Measurements from ENCODE around the gene IMMT. TPM values are rescaled to one million over a fixed set of nuclear protein-coding genes. Genes with fewer than 3 reads are reported as not detected.
"Not testable (repeated sequence)": the region's sequence is repeated elsewhere in the genome, so short reads cannot be mapped to it uniquely, and the experiment has no call there.

IMMT gene
- total RNA-seq (2022) = 84.6 and 114 TPM in 2 replicates
- Bru-seq, nascent RNA = percentile 81 among the genes with signal in this experiment
- BruChase-seq, experiment 1, labeled RNA remaining after a 6-hour chase = percentile 84 among the genes with signal in this experiment
- percentile 80 among the genes with signal in this experiment for BruChase-seq, experiment 2, labeled RNA remaining after a 2-hour chase
- long read RNA-seq, partial matches to known transcripts = 8 of 24 reads
- long read RNA-seq, other reads (novel, unspliced or antisense) = 16 of 24 reads

DNA sequence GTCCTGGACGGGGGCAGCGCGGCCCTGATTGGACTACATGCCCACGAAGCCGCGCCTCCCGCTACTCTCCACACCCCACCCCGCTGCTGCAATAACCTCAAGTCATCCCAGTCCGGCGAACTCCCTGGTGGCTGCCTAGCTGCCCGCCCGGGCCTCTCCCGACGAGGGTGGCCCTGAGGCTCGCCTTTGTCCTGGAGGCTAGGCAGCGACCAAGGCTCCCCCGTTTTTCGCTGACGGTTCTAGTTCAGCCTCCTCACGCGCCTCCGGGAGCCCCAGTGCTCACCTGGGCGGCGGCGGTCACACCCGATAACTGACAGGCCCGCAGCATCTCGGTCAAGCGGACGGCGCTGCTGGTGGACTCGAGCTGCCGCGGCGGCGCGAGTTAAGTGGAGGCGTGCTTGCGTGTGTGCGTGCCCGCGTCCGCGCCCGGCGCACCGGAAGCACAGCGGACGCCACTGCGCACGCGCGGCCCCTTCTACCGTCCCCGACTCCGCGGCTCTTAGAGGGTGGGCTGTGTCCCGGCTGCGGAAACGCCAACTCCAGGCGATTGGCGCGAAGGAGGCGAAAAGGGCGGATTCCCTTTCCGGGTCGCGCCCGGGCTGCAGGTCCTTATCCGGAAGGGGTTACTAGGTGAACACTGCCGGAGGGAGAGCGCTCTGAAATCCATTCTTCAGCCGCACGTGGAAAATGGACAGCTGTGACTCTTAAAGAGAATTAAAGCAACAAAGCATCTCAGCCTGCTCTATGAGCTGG, at the start of gene IMMT:
Gene IMMT (minus strand): TSS at position 408 of the 753 bp plus-strand sequence. CDS start 80 bp downstream, at position 328.
- peak within 1 kb of the TSS; percentile 98 for H3K27ac Mint-ChIP-seq (ENCODE audit: low read depth, unreplicated experiment)
- peaks cover 49% of the 10 kb centered on the region for H3K36me3 Mint-ChIP-seq (ENCODE audit: insufficient read depth, unreplicated experiment)
- POLR2A ChIA-PET = interaction anchor here (0.8 to 9.4 kb wide), 20 partner anchors 10 to 584 kb away, joined by 3 to 118 read pairs (median 5); partner anchors contain the start of genes C2orf68, KDM3A, POLR1A and PTCD3
- peak within 1 kb of the TSS; percentile 95 for H3K4me3 Mint-ChIP-seq (ENCODE audit: unreplicated experiment)
- BruUV-seq (replicated peaks) = no TSS peak
- TF ChIP-seq, protein P1, sequence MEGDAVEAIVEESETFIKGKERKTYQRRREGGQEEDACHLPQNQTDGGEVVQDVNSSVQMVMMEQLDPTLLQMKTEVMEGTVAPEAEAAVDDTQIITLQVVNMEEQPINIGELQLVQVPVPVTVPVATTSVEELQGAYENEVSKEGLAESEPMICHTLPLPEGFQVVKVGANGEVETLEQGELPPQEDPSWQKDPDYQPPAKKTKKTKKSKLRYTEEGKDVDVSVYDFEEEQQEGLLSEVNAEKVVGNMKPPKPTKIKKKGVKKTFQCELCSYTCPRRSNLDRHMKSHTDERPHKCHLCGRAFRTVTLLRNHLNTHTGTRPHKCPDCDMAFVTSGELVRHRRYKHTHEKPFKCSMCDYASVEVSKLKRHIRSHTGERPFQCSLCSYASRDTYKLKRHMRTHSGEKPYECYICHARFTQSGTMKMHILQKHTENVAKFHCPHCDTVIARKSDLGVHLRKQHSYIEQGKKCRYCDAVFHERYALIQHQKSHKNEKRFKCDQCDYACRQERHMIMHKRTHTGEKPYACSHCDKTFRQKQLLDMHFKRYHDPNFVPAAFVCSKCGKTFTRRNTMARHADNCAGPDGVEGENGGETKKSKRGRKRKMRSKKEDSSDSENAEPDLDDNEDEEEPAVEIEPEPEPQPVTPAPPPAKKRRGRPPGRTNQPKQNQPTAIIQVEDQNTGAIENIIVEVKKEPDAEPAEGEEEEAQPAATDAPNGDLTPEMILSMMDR (IDR thresholded peaks at IDR 0.05; ENCODE audit: unreplicated experiment) = no peak
- intact Hi-C loops (cut with micrococcal nuclease) = no loop called here
- H3K27me3 Mint-ChIP-seq (ENCODE audit: insufficient read depth, unreplicated experiment) = no peaks in the 10 kb centered on the region
- CTCF ChIA-PET = interaction anchor here (0.6 to 0.7 kb wide), 2 partner anchors 26 to 380 kb away, joined by 3 read pairs; no protein-coding TSS in a partner anchor
- no peaks in the 10 kb centered on the region for H3K9me3 Mint-ChIP-seq (ENCODE audit: unreplicated experiment)
- H3K4me1 Mint-ChIP-seq (ENCODE audit: insufficient read depth, unreplicated experiment) = peaks cover 14% of the 10 kb centered on the region
- peak; percentile 96 for DNase-seq (ENCODE audit: unreplicated experiment)

DNA sequence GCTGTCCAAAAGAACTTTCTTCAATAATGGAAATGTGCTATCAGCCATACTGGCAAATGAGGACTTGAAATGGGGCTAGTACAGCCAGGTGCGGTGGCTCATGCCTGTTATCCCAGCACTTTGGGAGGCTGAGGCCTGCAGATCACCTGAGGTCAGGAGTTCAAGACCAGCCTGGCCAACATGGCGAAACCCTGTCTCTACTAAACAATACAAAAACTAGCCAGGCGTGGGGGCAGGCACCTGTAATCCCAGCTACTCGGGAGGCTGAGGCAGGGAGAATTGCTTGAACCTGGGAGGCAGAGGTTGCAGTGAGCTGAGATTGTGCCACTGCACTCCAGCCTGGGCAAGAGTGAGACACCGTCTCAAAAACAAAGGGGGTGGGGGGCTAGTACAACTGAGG, 49.5 kb upstream of the IMMT start:
- H3K4me1 Mint-ChIP-seq (ENCODE audit: insufficient read depth, unreplicated experiment); intact Hi-C loops (cut with micrococcal nuclease); H3K27ac Mint-ChIP-seq (ENCODE audit: low read depth, unreplicated experiment); H3K36me3 Mint-ChIP-seq (ENCODE audit: insufficient read depth, unreplicated experiment); H3K9me3 Mint-ChIP-seq (ENCODE audit: unreplicated experiment); CTCF ChIA-PET; H3K4me3 Mint-ChIP-seq (ENCODE audit: unreplicated experiment); DNase-seq (ENCODE audit: unreplicated experiment); BruUV-seq (replicated peaks); POLR2A ChIA-PET: not testable (repeated sequence)
- H3K27me3 Mint-ChIP-seq (ENCODE audit: insufficient read depth, unreplicated experiment) = peaks cover 18% of the 10 kb centered on the region

DNA sequence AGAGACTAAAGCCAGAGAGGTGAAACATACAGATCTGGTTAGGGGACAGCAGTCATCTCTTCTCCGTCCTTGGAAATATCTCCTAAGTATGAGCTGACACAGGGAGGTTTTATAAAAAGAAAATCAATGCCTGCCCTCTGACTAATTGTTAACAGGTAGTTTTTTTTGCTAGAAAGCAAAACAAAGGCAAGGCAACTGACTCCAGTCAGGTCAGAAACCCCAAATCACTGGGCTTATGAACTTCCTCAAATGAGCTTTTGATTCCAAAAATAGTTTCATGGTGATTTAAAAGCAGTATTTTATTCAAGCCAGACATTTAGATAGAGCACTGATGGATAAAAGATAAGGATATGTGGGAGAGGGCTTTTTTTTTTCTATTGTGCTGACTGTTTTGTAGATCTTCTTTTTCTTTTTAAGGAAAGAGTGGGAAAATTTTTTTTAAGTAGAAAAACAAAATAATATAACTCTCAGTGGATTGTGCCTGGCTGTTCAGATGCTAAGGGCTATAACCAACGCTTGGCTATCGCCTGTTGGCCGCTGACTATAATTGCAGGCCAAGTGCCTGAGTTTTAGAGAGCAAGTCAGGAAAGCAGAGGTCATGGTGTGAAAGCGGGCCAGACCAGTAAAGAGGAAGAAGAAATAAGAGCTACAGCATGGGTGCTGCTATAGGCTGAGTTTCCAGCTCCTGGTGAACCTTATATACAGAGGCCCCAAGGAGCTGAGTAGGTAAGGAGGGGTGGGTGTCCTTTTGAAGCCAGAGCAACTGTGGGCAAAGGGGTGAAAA, 48.9 kb upstream of the IMMT start:
- TF ChIP-seq, protein P1 (IDR thresholded peaks at IDR 0.05; ENCODE audit: unreplicated experiment) = no peak
- no peak for DNase-seq (ENCODE audit: unreplicated experiment)
- Mint-ChIP-seq H3K27me3 (ENCODE audit: insufficient read depth, unreplicated experiment) (peaks cover 18% of the 10 kb centered on the region), H3K4me3 (ENCODE audit: unreplicated experiment) (no peak overlapping the region), H3K36me3 (ENCODE audit: insufficient read depth, unreplicated experiment) (no peaks in the 10 kb centered on the region), H3K9me3 (ENCODE audit: unreplicated experiment) (no peaks in the 10 kb centered on the region), H3K4me1 (ENCODE audit: insufficient read depth, unreplicated experiment) (peaks cover 2% of the 10 kb centered on the region), H3K27ac (ENCODE audit: low read depth, unreplicated experiment) (no peak overlapping the region)
- intact Hi-C loops (cut with micrococcal nuclease) = no loop called here
- CTCF ChIA-PET = interaction anchor here (0.7 kb wide), 1 partner anchor 23 kb away, joined by 4 read pairs; no protein-coding TSS in a partner anchor
- POLR2A ChIA-PET = no interaction called here
- BruUV-seq (replicated peaks) = no TSS peak

DNA sequence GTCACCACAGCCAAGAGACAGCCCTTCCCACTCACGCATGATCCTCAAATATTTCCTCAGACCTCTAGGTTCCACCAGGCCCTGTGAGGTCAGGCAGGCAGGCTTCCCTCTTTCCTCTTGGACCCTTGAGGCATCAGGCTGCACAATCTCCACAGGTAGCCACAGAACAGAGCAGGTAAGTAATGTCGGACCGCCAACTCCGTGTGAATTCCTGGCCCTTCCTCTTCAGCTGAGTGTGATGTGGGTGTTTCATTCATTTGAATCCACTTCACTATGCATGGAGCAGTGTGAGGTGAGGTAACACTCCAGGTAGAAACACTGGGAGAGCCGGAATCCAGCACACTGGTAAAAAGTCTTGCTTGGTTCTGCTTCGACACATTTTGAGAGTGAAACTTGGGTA, 48.0 kb upstream of the IMMT start:
- H3K4me3 Mint-ChIP-seq (ENCODE audit: unreplicated experiment) = no peak overlapping the region
- no peaks in the 10 kb centered on the region for H3K4me1 Mint-ChIP-seq (ENCODE audit: insufficient read depth, unreplicated experiment)
- peaks cover 18% of the 10 kb centered on the region for H3K27me3 Mint-ChIP-seq (ENCODE audit: insufficient read depth, unreplicated experiment)
- CTCF ChIA-PET = no interaction called here
- POLR2A ChIA-PET = no interaction called here
- H3K36me3 Mint-ChIP-seq (ENCODE audit: insufficient read depth, unreplicated experiment) = no peaks in the 10 kb centered on the region
- intact Hi-C loops (cut with micrococcal nuclease) = no loop called here
- H3K27ac Mint-ChIP-seq (ENCODE audit: low read depth, unreplicated experiment) = no peak overlapping the region
- TF ChIP-seq, protein P1 (IDR thresholded peaks at IDR 0.05; ENCODE audit: unreplicated experiment) = no peak
- no peak for DNase-seq (ENCODE audit: unreplicated experiment)
- H3K9me3 Mint-ChIP-seq (ENCODE audit: unreplicated experiment) = no peaks in the 10 kb centered on the region
- no TSS peak for BruUV-seq (replicated peaks)
